ES-I3 (cell line): Measurements from ENCODE around the gene ASB11.
"Not testable (repeated sequence)": the region's sequence is repeated elsewhere in the genome, so short reads cannot be mapped to it uniquely, and the experiment has no call there.

Source experiments
- H3K36me3 ChIP-seq: 2 replicates; pipeline ENCODE4 v1.6.1; 2013; ENCODE audit warnings: mild to moderate bottlenecking, low read length, control low read depth, moderate library complexity; ENCODE audit not compliant: insufficient read depth
- H3K4me1 ChIP-seq: 2 replicates; pipeline ENCODE4 v1.6.1; 2013; ENCODE audit warnings: mild to moderate bottlenecking, control low read depth, low read length; ENCODE audit not compliant: insufficient read depth
- H3K9ac ChIP-seq: 2 replicates; pipeline ENCODE4 v1.6.1; 2013; ENCODE audit warnings: low read depth, mild to moderate bottlenecking, low read length, moderate library complexity
- H3K9me3 ChIP-seq: 2 replicates; pipeline ENCODE4 v1.6.1; 2013; ENCODE audit warnings: mild to moderate bottlenecking, low read length, moderate library complexity; ENCODE audit not compliant: control insufficient read depth, insufficient read depth

Gene ASB11

DNA sequence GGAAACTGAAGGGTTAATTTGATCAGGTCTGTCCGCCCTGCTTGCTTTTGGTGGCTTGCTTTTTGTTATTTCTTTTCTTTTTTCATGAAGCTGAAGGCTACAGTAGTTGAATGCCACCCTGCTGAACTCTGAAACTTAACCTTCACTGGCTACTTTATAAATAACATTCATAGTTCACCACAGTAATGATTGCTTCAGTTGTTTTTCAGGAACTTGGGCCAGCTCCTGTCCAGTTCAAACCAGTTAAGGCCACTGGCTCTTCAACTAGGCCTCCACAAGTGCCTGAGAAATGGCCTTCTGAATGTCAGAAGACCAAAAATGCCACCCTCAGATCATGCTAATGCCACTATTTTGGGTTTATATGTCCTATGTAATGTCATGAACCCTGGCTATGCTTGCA is 37.8 kb downstream of the ASB11 start:
- Histone ChIP-seq H3K36me3 (no peaks in the 10 kb centered on the region), H3K9me3 (no peaks in the 10 kb centered on the region; the same call in 1 of the 2 replicates), H3K4me1 (no peaks in the 10 kb centered on the region), H3K9ac (no peak overlapping the region)

GRCh38 chrX:15274946-15275345 is 40.5 kb downstream of the ASB11 start:
- Histone ChIP-seq H3K4me1 (peaks cover 5% of the 10 kb centered on the region), H3K9me3 (no peaks in the 10 kb centered on the region; the same call in 1 of the 2 replicates), H3K36me3 (no peaks in the 10 kb centered on the region), H3K9ac (no peak overlapping the region)

DNA sequence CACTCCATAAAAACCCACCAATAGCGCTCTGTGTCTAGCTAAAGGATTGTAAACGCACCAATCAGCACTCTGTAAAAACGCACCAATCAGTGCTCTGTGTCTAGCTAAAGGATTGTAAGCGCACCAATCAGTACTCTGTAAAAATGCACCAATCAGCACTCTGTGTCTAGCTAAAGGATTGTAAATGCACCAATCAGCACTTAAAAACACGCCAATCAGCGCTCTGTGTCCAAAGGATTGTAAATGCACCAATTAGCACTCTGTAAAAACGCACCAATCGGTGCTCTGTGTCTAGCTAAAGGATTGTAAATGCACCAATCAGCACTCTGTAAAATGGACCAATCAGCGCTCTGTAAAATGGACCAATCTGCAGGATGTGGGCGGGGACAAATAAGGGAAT is 42.2 kb downstream of the ASB11 start:
- H3K36me3 ChIP-seq, H3K9ac ChIP-seq, H3K9me3 ChIP-seq: not testable (repeated sequence)
- H3K4me1 ChIP-seq, result peaks cover 13% of the 10 kb centered on the region

DNA sequence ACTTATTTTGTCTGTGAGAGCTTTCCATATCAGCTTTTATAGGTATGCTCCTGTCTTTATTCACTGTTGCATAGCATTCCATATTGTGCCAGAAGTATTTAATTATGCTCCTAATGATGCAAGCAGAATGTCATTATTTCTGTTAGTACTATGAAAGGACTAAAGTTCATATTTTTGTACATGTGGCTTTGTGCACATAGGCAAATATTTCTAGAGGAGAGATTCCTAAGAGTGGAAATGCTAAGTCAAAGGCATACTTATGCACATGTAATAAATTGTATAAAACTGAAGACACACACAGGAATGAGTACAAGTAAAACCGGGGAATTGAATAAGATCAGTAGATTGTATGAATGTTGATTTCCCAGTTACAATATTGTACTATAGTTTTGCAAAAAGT is 43.7 kb downstream of the ASB11 start:
- Histone ChIP-seq H3K4me1 (peaks cover 13% of the 10 kb centered on the region), H3K9me3 (no peaks in the 10 kb centered on the region; the same call in none of the 2 replicates), H3K36me3 (no peaks in the 10 kb centered on the region), H3K9ac (no peak overlapping the region)

- Histone ChIP-seq H3K36me3 (no peaks in the 10 kb centered on the region), H3K9me3 (no peaks in the 10 kb centered on the region; the same call in none of the 2 replicates), H3K4me1 (peaks cover 13% of the 10 kb centered on the region), H3K9ac (peak within 1 kb of the TSS; percentile 44)
Measured at GRCh38 chrX:15269618-15270521, 45.6 kb downstream of the ASB11 start, which contains the start of gene ASB9. ASB9 (minus strand) TSS chrX:15270083; CDS start chrX:15269874, 209 bp downstream.

DNA sequence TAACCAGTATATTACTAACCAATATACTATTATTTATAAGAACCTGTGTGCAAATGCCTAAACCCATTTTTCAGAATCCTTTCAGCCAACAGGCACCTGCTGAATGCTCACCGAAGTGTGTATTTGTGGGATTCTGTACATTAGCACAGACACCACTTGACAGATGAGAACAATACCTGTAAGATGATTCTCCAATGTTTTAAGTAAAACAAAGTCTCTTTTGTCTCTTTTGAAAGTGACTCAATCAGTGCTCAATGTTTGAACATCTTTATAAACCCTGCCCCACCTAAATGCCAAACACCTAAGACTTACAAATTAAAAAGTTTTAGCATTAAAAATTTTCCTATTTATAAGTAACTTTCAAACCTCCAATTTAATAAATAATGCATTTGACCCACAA is 46.3 kb downstream of the ASB11 start:
- no peaks in the 10 kb centered on the region; the same call in none of the 2 replicates for H3K9me3 ChIP-seq
- H3K9ac ChIP-seq, result no peak overlapping the region
- peaks cover 13% of the 10 kb centered on the region for H3K4me1 ChIP-seq
- no peaks in the 10 kb centered on the region for H3K36me3 ChIP-seq

GRCh38 chrX:15254852-15255251 is 60.6 kb downstream of the ASB11 start:
- Histone ChIP-seq H3K9me3 (no peaks in the 10 kb centered on the region), H3K9ac (no peak overlapping the region), H3K4me1 (no peaks in the 10 kb centered on the region), H3K36me3 (no peaks in the 10 kb centered on the region)

- no peak overlapping the region for H3K9ac ChIP-seq
- no peaks in the 10 kb centered on the region; the same call in 1 of the 2 replicates for H3K36me3 ChIP-seq
- no peaks in the 10 kb centered on the region for H3K9me3 ChIP-seq
- H3K4me1 ChIP-seq, result 0 out of 2 replicates have a peak, but pooled peaks cover 7% of the 10 kb centered on the region
Measured at GRCh38 chrX:15245896-15246295, 69.5 kb downstream of the ASB11 start.

DNA sequence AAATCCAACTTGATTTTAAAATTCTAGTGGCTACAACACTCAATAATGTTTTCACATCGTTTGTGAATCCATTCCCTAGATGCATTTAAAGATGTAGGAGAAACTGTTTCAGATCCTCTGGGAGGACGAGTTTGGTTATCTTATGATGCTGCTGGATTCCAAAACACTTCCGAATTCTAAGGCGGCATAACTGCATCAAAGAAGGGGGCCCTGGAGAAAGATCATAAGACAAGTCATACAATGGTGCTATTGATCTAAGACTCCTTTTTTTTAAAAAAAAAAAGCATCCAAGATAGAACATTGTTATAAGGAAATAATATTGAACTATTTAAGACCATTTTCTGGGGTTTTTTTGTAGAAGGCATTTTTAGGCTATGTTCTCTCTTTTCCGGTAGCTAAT is 71.0 kb downstream of the ASB11 start:
- no peaks in the 10 kb centered on the region; the same call in 1 of the 2 replicates for H3K36me3 ChIP-seq
- H3K9ac ChIP-seq, result no peak overlapping the region
- H3K4me1 ChIP-seq, result 0 out of 2 replicates have a peak, but pooled peaks cover 7% of the 10 kb centered on the region
- no peaks in the 10 kb centered on the region for H3K9me3 ChIP-seq

DNA sequence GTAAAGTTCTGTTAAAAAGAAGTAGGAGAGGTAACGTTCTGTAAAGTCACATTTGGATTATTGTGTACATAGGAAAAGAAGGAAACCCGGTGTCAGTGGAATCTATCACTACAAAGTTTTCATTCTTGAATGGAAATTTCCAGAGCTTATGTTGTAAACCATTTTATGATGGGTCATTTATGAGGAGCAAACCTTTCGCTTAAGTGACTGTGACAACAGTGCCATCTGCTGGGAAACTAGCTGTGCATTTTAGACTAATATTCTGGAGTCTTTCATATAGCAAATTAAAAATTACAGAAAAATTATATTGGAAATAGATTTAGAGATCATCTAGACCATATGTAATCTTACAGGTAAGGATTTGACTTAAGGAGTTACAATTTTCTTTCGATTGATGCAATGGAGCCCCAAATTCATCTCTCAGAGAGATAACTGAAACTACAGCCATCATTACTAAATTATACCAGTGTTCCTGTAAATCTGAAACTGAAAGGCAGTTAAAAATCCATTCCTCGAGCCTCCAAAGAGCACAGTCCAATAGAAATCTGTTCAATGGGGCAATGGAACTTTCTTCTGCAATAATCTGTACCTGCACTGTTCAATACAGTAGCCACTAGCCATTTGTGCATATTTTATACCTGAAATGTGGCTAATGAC is 72.4 kb downstream of the ASB11 start:
- Histone ChIP-seq H3K9ac (no peak overlapping the region), H3K4me1 (0 out of 2 replicates have a peak, but pooled peaks cover 7% of the 10 kb centered on the region), H3K9me3 (no peaks in the 10 kb centered on the region), H3K36me3 (no peaks in the 10 kb centered on the region; the same call in 1 of the 2 replicates)

DNA sequence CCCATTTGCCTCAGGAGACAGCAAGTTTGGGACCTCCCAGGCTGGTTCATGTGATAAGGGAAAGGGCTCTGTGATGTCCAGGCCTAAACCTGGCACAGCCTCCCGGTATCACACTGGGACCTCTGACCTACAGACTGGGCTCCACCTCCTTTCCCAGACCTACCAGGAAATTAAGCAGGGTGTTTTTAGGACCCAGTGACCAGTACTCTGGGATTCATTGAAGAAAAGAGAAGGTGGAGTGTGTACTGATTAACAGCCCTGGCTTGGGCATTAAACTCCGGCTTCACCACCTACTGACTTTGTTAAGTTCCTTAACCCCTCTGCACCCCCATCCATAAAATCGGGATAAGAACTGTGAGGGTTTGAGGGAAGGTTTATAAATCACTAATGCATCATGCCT is 74.1 kb downstream of the ASB11 start:
- Histone ChIP-seq H3K36me3 (no peaks in the 10 kb centered on the region), H3K4me1 (0 out of 2 replicates have a peak, but pooled peaks cover 7% of the 10 kb centered on the region), H3K9me3 (no peaks in the 10 kb centered on the region), H3K9ac (no peak overlapping the region)

DNA sequence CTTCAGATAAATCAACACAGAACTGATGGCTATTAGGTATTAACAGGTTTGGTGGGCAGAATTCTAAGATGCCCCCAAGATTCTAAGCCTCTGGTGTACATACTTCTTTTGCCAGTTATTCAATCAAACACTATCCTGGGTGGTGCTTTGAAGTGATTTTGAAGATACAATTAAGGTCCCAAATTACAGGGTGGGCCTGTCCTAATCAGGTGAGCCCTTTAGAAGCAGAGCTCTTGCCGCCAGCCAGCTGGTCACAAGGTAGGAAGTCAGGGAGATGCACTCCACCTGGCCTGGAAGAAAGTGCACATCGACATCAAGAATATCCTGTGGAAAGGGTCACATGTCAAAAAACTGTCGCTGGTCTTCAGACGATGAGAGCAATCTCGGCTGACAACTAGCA is 75.0 kb downstream of the ASB11 start:
- no peak overlapping the region for H3K9ac ChIP-seq

DNA sequence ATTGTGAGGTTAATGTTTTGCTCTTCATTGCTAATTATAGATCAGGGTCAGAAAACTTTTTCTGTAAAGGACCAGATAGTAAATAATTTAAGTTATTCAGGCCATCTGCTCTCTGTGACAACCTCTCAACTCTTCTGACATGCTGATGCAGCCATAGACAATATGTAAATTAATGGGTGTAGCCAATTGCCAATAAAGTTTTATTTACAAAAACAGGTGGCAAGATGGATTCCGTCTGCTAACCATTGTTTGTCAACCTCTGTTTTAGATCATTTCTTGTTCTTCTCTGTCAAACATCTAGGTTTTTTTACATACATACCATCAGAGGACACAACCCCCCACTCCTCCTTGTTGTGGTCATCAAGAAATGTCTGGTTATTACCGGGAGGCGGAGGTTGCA is 79.3 kb downstream of the ASB11 start:
- no peak overlapping the region for H3K9ac ChIP-seq
- H3K36me3 ChIP-seq, result no peaks in the 10 kb centered on the region
- H3K9me3 ChIP-seq, result no peaks in the 10 kb centered on the region
- H3K4me1 ChIP-seq, result 0 out of 2 replicates have a peak, but pooled peaks cover 1% of the 10 kb centered on the region

More for the DNA sequence above, 75.0 kb downstream of the ASB11 start:
- no peaks in the 10 kb centered on the region for H3K9me3 ChIP-seq
- 0 out of 2 replicates have a peak, but pooled peaks cover 7% of the 10 kb centered on the region for H3K4me1 ChIP-seq
- no peaks in the 10 kb centered on the region for H3K36me3 ChIP-seq

GRCh38 chrX:15235001-15235400 is 80.4 kb downstream of the ASB11 start:
- Histone ChIP-seq H3K9ac (no peak overlapping the region), H3K36me3 (no peaks in the 10 kb centered on the region), H3K4me1 (no peaks in the 10 kb centered on the region), H3K9me3 (no peaks in the 10 kb centered on the region)
